RWPE1 (cell line): ENCODE data around the gene JAK1.

Experiments
- CTCF ChIA-PET: fragments of 350-600 bp; sonication (Branson Sonifier 250); formaldehyde crosslinking; extraction: SDS; loops from one replicate; lab custom pipeline; 2021; lab: Yijun Ruan, JAX
- POLR2A ChIA-PET: fragments of 400-600 bp; formaldehyde crosslinking; extraction: SDS; loops from one replicate; lab custom pipeline; 2020; ENCODE audit warnings: antibody characterized with exemption; ENCODE audit not compliant: low non-redundant PET; lab: Yijun Ruan, JAX
- DNase-seq: peaks from one replicate; pipeline ENCODE4 v3.0.0; 2012; ENCODE audit warnings: low spot score
- H3K27ac ChIP-seq: fragments of 450-650 bp; 2 replicates; pipeline ENCODE4 v1.5.1; 2017
- CTCF ChIP-seq: fragments of 450-650 bp; conservative IDR thresholded peaks from 2 replicates; pipeline ENCODE4 v1.5.1; 2017; ENCODE audit warnings: low read depth, mild to moderate bottlenecking

Gene JAK1

DNA sequence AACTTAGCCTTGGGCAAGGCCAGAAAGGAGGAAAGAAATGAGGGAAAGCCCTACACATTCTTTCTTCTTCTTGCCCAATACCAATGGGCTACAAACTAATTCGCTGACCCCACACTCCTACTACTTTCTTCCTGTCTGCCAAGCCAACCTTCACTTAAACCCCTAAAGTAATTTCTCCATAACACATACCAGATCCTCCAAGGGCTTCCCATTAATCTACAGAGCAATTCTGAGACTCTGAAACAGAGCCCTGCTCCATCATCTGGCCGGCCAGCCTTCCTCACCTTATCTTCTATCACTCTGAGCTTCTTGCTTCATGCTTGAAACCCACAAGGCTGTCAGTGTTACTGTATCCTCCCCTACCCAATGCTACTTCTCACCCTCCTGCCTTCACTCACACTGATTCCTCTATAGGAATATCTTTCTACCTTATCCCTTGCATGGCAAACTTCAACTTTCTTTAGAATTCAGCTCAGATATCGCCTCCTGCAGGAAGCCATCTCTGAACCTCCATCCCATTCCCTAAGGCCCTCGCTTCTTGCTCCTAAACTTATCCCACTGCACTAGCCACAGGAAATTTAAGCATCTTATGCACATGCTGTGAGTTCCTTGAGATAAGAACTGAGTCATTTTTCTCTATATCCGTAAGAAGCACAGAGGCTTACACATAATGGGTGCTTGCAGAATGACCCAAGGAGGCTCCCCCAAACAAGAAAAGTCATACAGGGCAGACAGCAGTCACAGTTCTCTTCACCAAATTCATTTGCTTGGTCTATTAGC is 81.9 kb downstream of the JAK1 start:
- POLR2A ChIA-PET, result no interaction called here
- no peak for TF ChIP-seq CTCF
- DNase-seq, result no peak
- H3K27ac ChIP-seq, result no peak overlapping the region
- CTCF ChIA-PET, result interaction anchor here (0.6 to 0.7 kb wide), 2 partner anchors 47 to 92 kb away, joined by 3 to 4 read pairs; no protein-coding TSS in a partner anchor

DNA sequence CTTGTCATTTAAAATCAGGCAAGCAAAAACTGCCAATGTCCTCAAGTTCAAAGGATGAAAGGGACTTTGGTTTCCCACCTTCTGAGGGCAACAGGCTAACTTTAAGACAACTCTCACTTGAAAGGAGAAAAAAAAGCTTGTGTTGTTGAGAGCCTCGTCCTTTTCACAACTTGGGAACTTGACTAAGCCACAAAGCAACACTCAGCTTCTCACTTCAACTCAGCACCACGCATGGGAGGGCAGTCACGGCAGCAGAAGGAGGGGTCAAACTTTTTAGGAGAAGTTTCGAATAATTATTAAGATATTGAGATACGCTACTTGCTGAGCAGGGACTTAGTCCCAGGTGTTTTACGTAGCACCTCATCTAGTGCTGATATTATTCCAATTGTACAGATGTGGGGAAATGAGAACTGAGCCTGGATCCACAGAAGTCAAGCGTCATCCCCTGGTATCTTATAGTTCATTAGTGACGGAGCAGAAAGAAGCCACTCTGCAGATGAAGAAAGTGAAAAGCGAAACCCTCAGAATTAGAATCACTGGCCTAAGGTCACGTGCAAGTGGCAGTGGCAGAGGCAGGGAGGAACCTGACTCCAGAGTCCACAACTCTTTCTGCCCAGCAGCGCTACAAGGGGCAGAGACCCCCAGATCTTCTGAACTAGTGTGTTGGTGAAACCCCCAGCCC is 83.6 kb downstream of the JAK1 start:
- H3K27ac ChIP-seq, result no peak overlapping the region
- DNase-seq, result no peak
- ChIA-PET CTCF (no interaction called here), POLR2A (no interaction called here)
- TF ChIP-seq CTCF, result no peak

DNA sequence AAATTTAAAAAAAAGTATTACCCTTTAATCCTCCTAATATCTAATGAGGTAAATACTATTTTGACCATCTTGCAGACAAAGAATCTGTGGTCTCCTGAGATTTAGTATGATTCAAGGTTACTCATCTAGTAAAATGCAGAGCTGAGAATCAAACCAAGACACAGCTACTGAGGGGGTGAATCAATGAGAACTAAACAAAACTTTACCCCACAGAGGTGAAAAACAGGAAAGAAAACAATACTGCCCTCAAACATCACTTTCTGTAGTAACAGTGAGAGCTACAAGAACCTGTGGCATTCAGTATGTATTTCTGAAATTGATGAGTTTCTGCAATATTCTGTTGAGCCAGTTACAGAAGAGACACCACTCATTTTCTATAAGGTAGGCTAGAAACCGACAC is 85.1 kb downstream of the JAK1 start:
- POLR2A ChIA-PET, result no interaction called here
- DNase-seq, result no peak

GRCh38 chr1:64880449-64880848 is 85.9 kb downstream of the JAK1 start:
- no peak for TF ChIP-seq CTCF
- no peak for DNase-seq
- ChIA-PET POLR2A (no interaction called here), CTCF (no interaction called here)
- H3K27ac ChIP-seq, result no peak overlapping the region

More for the DNA sequence above, 85.1 kb downstream of the JAK1 start:
- no peak for TF ChIP-seq CTCF
- no peak overlapping the region for H3K27ac ChIP-seq
- CTCF ChIA-PET, result interaction anchor here (0.6 kb wide), 1 partner anchor 519 kb away, joined by 3 read pairs; no protein-coding TSS in a partner anchor

GRCh38 chr1:64878931-64879611 is 87.3 kb downstream of the JAK1 start:
- TF ChIP-seq CTCF, result no peak
- no peak overlapping the region for H3K27ac ChIP-seq
- CTCF ChIA-PET, result interaction anchor here (0.5 kb wide), 2 partner anchors 31 to 298 kb away, joined by 3 read pairs; no protein-coding TSS in a partner anchor
- POLR2A ChIA-PET, result no interaction called here
- DNase-seq, result no peak

DNA sequence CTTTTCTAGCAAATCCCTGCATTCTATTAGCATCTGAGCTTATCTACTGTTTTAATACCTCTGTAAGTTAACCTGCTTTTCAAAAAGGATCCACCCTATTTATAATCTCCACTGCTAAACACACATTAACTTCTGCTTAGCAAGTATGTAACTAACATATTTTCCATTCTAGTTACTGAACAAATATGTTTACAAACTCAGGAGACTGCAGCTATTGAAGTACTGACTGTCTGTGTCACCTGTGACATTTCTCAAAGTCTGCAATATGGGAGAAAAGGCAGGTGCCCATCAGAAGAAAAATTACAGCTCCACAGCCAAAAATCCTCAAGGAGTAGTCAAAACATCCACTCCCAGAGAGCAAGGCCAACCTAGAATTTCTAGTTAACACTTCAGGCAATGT is 88.3 kb downstream of the JAK1 start:
- no peak overlapping the region for H3K27ac ChIP-seq
- ChIA-PET POLR2A (no interaction called here), CTCF (interaction anchor here (1.4 kb wide), 1 partner anchor 143 kb away, joined by 4 read pairs; no protein-coding TSS in a partner anchor)
- no peak for TF ChIP-seq CTCF
- no peak for DNase-seq
